ENCODE results near the gene MRPL4. TPM values are rescaled to one million over a fixed set of nuclear protein-coding genes. Genes with fewer than 3 reads are reported as not detected.

The MRPL4 gene
- total RNA-seq, 1 experiment from 2014 or later = 112 TPM

DNA sequence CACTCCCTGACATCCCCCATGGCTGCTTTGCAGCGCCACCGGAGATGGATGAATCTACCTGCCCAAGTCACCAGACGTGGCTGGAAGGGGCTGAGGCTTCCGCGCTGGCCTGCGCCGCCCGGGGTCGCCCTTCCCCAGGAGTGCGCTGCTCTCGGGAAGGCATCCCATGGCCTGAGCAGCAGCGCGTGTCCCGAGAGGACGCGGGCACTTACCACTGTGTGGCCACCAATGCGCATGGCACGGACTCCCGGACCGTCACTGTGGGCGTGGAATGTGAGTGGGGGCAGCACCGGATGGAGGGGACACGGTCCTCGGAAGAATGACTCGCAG, 42.3 kb downstream of the MRPL4 start (continued):
- TF ChIP-seq, protein P1, sequence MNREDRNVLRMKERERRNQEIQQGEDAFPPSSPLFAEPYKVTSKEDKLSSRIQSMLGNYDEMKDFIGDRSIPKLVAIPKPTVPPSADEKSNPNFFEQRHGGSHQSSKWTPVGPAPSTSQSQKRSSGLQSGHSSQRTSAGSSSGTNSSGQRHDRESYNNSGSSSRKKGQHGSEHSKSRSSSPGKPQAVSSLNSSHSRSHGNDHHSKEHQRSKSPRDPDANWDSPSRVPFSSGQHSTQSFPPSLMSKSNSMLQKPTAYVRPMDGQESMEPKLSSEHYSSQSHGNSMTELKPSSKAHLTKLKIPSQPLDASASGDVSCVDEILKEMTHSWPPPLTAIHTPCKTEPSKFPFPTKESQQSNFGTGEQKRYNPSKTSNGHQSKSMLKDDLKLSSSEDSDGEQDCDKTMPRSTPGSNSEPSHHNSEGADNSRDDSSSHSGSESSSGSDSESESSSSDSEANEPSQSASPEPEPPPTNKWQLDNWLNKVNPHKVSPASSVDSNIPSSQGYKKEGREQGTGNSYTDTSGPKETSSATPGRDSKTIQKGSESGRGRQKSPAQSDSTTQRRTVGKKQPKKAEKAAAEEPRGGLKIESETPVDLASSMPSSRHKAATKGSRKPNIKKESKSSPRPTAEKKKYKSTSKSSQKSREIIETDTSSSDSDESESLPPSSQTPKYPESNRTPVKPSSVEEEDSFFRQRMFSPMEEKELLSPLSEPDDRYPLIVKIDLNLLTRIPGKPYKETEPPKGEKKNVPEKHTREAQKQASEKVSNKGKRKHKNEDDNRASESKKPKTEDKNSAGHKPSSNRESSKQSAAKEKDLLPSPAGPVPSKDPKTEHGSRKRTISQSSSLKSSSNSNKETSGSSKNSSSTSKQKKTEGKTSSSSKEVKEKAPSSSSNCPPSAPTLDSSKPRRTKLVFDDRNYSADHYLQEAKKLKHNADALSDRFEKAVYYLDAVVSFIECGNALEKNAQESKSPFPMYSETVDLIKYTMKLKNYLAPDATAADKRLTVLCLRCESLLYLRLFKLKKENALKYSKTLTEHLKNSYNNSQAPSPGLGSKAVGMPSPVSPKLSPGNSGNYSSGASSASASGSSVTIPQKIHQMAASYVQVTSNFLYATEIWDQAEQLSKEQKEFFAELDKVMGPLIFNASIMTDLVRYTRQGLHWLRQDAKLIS (CRISPR knock-in tag; IDR thresholded peaks at IDR 0.05; ENCODE audit: borderline replicate concordance) = no peak
- TF ChIP-seq TEAD1 (CRISPR knock-in tag; IDR thresholded peaks at IDR 0.05) (no peak), RORB (CRISPR knock-in tag; IDR thresholded peaks at IDR 0.05) (no peak), ZNF671 (CRISPR knock-in tag; IDR thresholded peaks at IDR 0.05) (no peak)

DNA sequence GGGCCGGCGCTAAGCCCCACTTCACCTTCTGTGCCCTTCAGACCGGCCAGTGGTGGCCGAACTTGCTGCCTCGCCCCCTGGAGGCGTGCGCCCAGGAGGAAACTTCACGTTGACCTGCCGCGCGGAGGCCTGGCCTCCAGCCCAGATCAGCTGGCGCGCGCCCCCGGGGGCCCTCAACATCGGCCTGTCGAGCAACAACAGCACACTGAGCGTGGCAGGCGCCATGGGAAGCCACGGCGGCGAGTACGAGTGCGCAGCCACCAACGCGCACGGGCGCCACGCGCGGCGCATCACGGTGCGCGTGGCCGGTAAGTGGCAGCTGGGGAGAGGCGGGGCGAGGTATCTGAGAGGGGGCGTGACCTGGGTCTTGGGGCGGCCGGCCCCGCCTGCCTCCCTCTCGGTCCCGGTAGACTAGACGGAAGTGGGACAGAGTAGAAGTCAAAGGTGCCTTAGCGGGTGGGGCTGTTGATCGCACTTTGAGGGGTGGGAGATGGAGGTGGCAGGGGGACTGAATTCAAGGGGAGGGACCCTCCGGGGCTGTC, 43.4 kb downstream of the MRPL4 start:
- Mint-ChIP-seq H3K27ac (no peak overlapping the region), H3K4me1 (peaks cover 25% of the 10 kb centered on the region), H3K27me3 (ENCODE audit: low read depth) (peaks cover 93% of the 10 kb centered on the region), H3K9me3 (no peaks in the 10 kb centered on the region), H3K36me3 (no peaks in the 10 kb centered on the region), H3K4me3 (peak overlapping the region; percentile 76)
- peak; percentile 58 for DNase-seq (ENCODE audit: low spot score)
- CTCF ChIA-PET = interaction anchor here (1.0 to 2.4 kb wide), 10 partner anchors 9 to 122 kb away, joined by 3 to 22 read pairs (median 4); partner anchors contain the start of genes ICAM1 and ICAM4
- TF ChIP-seq, protein P2, sequence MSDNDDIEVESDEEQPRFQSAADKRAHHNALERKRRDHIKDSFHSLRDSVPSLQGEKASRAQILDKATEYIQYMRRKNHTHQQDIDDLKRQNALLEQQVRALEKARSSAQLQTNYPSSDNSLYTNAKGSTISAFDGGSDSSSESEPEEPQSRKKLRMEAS (CRISPR knock-in tag; IDR thresholded peaks at IDR 0.05) = 0 out of 2 replicates have a peak, but pooled peaks have one; percentile 48
- no peak for TF ChIP-seq TP53 (CRISPR knock-in tag; IDR thresholded peaks at IDR 0.05)
- ATAC-seq = 0 out of 2 replicates have a peak, but pooled peaks have one; percentile 4
- POLR2A ChIA-PET = interaction anchor here (0.7 to 1.0 kb wide), 3 partner anchors 14 to 45 kb away, joined by 3 to 4 read pairs (median 3); partner anchors contain the start of genes ICAM1 and ZGLP1

DNA sequence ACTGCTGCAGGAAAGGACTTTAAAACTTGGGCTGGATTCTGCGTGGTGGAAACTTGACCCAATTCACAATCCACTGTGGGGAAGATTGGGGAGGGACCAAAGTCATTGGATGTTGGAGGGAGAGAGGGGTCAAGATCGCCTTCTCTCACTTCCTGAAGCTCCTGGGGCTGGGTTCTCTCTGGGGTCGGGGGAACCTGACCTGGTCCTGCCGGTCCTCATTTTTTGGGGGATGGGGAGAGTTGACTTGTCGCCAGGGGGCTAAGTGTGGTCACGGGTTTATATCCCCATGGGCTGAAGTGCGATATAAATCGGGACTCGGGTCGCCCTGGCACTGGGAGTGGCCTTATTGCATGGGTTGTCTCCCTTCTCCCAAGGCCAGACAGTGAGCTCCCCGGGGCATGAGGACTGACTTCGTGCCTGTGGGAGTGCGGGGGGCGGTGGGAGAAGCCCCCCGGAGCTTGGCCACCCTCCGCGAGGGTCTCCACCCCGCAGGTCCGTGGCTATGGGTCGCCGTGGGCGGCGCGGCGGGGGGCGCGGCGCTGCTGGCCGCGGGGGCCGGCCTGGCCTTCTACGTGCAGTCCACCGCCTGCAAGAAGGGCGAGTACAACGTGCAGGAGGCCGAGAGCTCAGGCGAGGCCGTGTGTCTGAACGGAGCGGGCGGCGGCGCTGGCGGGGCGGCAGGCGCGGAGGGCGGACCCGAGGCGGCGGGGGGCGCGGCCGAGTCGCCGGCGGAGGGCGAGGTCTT, 44.0 kb downstream of the MRPL4 start:
- H3K36me3 Mint-ChIP-seq = no peaks in the 10 kb centered on the region
- ATAC-seq (no peak), DNase-seq (ENCODE audit: low spot score) (peak; percentile 61)
- H3K9me3 Mint-ChIP-seq = no peaks in the 10 kb centered on the region
- peaks cover 21% of the 10 kb centered on the region for H3K4me1 Mint-ChIP-seq
- ChIA-PET CTCF (interaction anchor here (0.8 to 2.4 kb wide), 13 partner anchors 9 to 121 kb away, joined by 3 to 22 read pairs (median 4); partner anchors contain the start of genes ICAM1, ICAM4 and TYK2), POLR2A (interaction anchor here (0.7 to 1.0 kb wide), 3 partner anchors 14 to 44 kb away, joined by 3 to 4 read pairs (median 3); partner anchors contain the start of genes ICAM1 and ZGLP1)
- no peak overlapping the region for H3K27ac Mint-ChIP-seq
- peaks cover 87% of the 10 kb centered on the region for H3K27me3 Mint-ChIP-seq (ENCODE audit: low read depth)
- peak overlapping the region; percentile 76 for H3K4me3 Mint-ChIP-seq
- TF ChIP-seq ZNF416 (CRISPR knock-in tag; IDR thresholded peaks at IDR 0.05) = 0 out of 2 replicates have a peak, but pooled peaks have one; percentile 23
- no peak for TF ChIP-seq ZBTB21 (CRISPR knock-in tag; IDR thresholded peaks at IDR 0.05; ENCODE audit: borderline replicate concordance)
- TF ChIP-seq NR2C2 (CRISPR knock-in tag; IDR thresholded peaks at IDR 0.05) = no peak
- peak; percentile 49; the same call in 1 of the 2 replicates for TF ChIP-seq NFE2L1 (CRISPR knock-in tag; IDR thresholded peaks at IDR 0.05)
- TF ChIP-seq SP1 (CRISPR knock-in tag; conservative IDR thresholded peaks at IDR 0.05) = no peak; the same call in 1 of the 2 replicates
- TF ChIP-seq, protein P3, sequence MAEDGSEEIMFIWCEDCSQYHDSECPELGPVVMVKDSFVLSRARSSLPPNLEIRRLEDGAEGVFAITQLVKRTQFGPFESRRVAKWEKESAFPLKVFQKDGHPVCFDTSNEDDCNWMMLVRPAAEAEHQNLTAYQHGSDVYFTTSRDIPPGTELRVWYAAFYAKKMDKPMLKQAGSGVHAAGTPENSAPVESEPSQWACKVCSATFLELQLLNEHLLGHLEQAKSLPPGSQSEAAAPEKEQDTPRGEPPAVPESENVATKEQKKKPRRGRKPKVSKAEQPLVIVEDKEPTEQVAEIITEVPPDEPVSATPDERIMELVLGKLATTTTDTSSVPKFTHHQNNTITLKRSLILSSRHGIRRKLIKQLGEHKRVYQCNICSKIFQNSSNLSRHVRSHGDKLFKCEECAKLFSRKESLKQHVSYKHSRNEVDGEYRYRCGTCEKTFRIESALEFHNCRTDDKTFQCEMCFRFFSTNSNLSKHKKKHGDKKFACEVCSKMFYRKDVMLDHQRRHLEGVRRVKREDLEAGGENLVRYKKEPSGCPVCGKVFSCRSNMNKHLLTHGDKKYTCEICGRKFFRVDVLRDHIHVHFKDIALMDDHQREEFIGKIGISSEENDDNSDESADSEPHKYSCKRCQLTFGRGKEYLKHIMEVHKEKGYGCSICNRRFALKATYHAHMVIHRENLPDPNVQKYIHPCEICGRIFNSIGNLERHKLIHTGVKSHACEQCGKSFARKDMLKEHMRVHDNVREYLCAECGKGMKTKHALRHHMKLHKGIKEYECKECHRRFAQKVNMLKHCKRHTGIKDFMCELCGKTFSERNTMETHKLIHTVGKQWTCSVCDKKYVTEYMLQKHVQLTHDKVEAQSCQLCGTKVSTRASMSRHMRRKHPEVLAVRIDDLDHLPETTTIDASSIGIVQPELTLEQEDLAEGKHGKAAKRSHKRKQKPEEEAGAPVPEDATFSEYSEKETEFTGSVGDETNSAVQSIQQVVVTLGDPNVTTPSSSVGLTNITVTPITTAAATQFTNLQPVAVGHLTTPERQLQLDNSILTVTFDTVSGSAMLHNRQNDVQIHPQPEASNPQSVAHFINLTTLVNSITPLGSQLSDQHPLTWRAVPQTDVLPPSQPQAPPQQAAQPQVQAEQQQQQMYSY (CRISPR knock-in tag; IDR thresholded peaks at IDR 0.05) = no peak
- TF ChIP-seq, protein P4, sequence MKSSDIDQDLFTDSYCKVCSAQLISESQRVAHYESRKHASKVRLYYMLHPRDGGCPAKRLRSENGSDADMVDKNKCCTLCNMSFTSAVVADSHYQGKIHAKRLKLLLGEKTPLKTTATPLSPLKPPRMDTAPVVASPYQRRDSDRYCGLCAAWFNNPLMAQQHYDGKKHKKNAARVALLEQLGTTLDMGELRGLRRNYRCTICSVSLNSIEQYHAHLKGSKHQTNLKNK (CRISPR knock-in tag; IDR thresholded peaks at IDR 0.05) = no peak
- TF ChIP-seq, protein P5, sequence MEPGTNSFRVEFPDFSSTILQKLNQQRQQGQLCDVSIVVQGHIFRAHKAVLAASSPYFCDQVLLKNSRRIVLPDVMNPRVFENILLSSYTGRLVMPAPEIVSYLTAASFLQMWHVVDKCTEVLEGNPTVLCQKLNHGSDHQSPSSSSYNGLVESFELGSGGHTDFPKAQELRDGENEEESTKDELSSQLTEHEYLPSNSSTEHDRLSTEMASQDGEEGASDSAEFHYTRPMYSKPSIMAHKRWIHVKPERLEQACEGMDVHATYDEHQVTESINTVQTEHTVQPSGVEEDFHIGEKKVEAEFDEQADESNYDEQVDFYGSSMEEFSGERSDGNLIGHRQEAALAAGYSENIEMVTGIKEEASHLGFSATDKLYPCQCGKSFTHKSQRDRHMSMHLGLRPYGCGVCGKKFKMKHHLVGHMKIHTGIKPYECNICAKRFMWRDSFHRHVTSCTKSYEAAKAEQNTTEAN (CRISPR knock-in tag; IDR thresholded peaks at IDR 0.05) = peak; percentile 66; the same call in 1 of the 2 replicates
- no peak for TF ChIP-seq GRHL2 (CRISPR knock-in tag; IDR thresholded peaks at IDR 0.05; ENCODE audit: insufficient replicate concordance, severe bottlenecking)
- TF ChIP-seq MXD4 (CRISPR knock-in tag; IDR thresholded peaks at IDR 0.05; ENCODE audit: borderline replicate concordance) = no peak
- no peak for TF ChIP-seq ZNF317 (CRISPR knock-in tag; IDR thresholded peaks at IDR 0.05; ENCODE audit: borderline replicate concordance, low read depth)
- TF ChIP-seq, protein P6, sequence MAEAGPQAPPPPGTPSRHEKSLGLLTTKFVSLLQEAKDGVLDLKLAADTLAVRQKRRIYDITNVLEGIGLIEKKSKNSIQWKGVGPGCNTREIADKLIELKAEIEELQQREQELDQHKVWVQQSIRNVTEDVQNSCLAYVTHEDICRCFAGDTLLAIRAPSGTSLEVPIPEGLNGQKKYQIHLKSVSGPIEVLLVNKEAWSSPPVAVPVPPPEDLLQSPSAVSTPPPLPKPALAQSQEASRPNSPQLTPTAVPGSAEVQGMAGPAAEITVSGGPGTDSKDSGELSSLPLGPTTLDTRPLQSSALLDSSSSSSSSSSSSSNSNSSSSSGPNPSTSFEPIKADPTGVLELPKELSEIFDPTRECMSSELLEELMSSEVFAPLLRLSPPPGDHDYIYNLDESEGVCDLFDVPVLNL (CRISPR knock-in tag; IDR thresholded peaks at IDR 0.05; ENCODE audit: borderline replicate concordance, low read depth) = peak; percentile 65; the same call in 1 of the 2 replicates
- no peak for TF ChIP-seq CREB1 (CRISPR knock-in tag; IDR thresholded peaks at IDR 0.05)
- peak; percentile 81 for TF ChIP-seq FOXP1 (CRISPR knock-in tag; IDR thresholded peaks at IDR 0.05; ENCODE audit: borderline replicate concordance)

Data from WTC11 (cell line).